Natural killer cell (primary cell): ENCODE data around the gene IER5. TPM values are rescaled to one million over a fixed set of nuclear protein-coding genes. Genes with fewer than 3 reads are reported as not detected.

Experiments used
- ATAC-seq, 3 donors: fragments of 150-1000 bp in 2 of 3; fragments of 200-7000 bp in 1 of 3; cut with Tn5 transposase; 1 replicate in 1 of 3; 2 replicates in 2 of 3; pipeline ENCODE4 v1.10.0; 2021; ENCODE audit warnings: mild to moderate bottlenecking in 2 of 3, moderate library complexity in 2 of 3
- DNase-seq, 2 donors: peaks; one replicate each; pipeline versions ENCODE4 v3.0.0 to v3.0.0-alpha.2; 2013 to 2021; ENCODE audit warnings: mixed read lengths in 1 of 2
- H3K27ac ChIP-seq: one replicate; pipeline ENCODE4 v1.5.1; 2013; ENCODE audit warnings: mild to moderate bottlenecking, low read length
- H3K27me3 ChIP-seq: one replicate; pipeline ENCODE4 v1.6.1; 2013; ENCODE audit warnings: low read length; ENCODE audit not compliant: control insufficient read depth, insufficient read depth
- H3K36me3 ChIP-seq: one replicate; pipeline ENCODE4 v1.6.1; 2013; ENCODE audit warnings: low read length; ENCODE audit not compliant: control insufficient read depth, insufficient read depth
- H3K4me1 ChIP-seq: one replicate; pipeline ENCODE4 v1.6.1; 2013; ENCODE audit warnings: low read length; ENCODE audit not compliant: control insufficient read depth, insufficient read depth
- H3K4me3 ChIP-seq: one replicate; pipeline ENCODE4 v1.5.1; 2013; ENCODE audit warnings: low read length
- H3K9me3 ChIP-seq: one replicate; pipeline ENCODE4 v1.6.1; 2013; ENCODE audit warnings: low read length; ENCODE audit not compliant: control insufficient read depth, insufficient read depth
- H3K27ac Mint-ChIP-seq, 2 donors: one replicate each; pipeline ENCODE4 v1.8.0; 2022; ENCODE audit warnings: mild to moderate bottlenecking in 2 of 2, mixed read lengths in 2 of 2, moderate library complexity in 1 of 2
- H3K27me3 Mint-ChIP-seq, 2 donors: one replicate each; pipeline ENCODE4 v1.8.0; 2022; ENCODE audit warnings: low read depth in 2 of 2, mixed read lengths in 2 of 2
- H3K36me3 Mint-ChIP-seq: one replicate; pipeline ENCODE4 v1.8.0; 2022; ENCODE audit warnings: mixed read lengths
- H3K4me1 Mint-ChIP-seq, 2 donors: one replicate each; pipeline ENCODE4 v1.8.0; 2022; ENCODE audit warnings: mixed read lengths in 2 of 2
- H3K4me3 Mint-ChIP-seq: one replicate; pipeline ENCODE4 v1.8.0; 2022; ENCODE audit warnings: mild to moderate bottlenecking, moderate library complexity, mixed read lengths
- H3K9me3 Mint-ChIP-seq, 2 donors: one replicate each; pipeline ENCODE4 v1.8.0; 2022; ENCODE audit warnings: mixed read lengths in 2 of 2
- CTCF ChIP-seq: fragments of 200-600 bp; IDR thresholded peaks from one replicate; pipeline ENCODE4 v1.8.0; 2022; ENCODE audit warnings: antibody characterized with exemption
- WGBS: methylation state at CpG from one replicate; pipeline ENCODE4 v1.1.7; 2013; ENCODE audit warnings: missing lambda C conversion rate; ENCODE audit not compliant: insufficient coverage; 5-methylcytosine and 5-hydroxymethylcytosine counted together
- intact Hi-C: fragments of 100-400 bp; cut with micrococcal nuclease; formaldehyde crosslinking; loops from one replicate; pipeline ENCODE4 v1.14.2; 2022
- total RNA-seq, 4 donors: library from RNA; stranded (reverse); fragments of 120-200 nt in 1 of 4; gene quantifications; one replicate each; pipeline versions ENCODE4 v1.2.3 to v1.2.4, GENCODE V29; 2013 to 2022

The IER5 gene
- total RNA-seq, 3 donors from 2014 or later (not counting 1 experiment from before 2014, with no cell fraction given), result 118 to 164 (median 150) TPM

DNA sequence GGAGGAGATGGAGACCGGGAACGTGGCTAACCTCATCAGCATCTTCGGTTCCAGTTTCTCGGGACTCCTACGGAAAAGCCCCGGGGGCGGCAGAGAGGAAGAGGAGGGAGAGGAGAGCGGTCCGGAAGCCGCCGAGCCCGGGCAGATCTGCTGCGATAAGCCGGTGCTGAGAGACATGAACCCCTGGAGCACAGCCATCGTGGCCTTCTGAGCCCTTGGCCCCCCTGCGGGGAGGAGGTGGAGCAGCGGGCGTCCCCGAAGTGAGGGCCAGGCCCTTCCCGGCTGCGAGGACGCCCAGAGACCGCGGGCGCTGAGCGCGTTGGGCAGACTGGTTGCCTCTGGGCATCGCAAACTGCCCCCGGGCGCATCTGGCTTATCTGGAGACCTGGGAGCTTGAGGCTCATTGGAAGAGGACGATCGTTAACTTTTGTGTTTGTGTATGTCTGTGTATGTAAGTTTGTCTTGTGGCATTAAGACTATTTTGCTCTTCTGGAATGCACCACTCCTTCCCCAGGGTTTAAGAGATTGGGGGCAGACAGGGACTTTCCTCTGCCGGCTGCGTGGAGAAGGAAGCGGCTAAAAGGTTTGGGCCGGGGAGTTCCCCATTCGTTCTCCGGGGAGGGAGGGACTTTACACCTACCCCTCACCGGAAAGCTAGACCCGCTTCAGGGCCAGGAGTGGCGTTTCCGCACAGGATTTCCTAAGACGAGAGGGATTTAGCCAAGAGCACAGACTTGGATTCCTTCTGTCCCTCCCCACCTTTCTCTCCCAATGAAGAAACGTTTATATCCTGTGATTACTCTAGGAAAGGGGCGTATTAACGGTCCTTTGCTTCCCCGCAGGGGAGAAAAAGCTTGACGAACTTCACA is 1.4 kb downstream of the IER5 start:
- Mint-ChIP-seq H3K4me1 (peaks cover 54 to 62% of the 10 kb centered on the region in 2 donors), H3K9me3 (no peaks in the 10 kb centered on the region), H3K27ac (peak overlapping the region; percentile 99 to 100), H3K27me3 (no peaks in the 10 kb centered on the region), H3K36me3 (peaks cover 8% of the 10 kb centered on the region), H3K4me3 (peak overlapping the region; percentile 98)
- no peaks in the 10 kb centered on the region for H3K9me3 ChIP-seq
- DNase-seq (peak; percentile 77 to 95), ATAC-seq (peak; percentile 68 to 81 (median 68))
- no peaks in the 10 kb centered on the region for H3K27me3 ChIP-seq
- intact Hi-C loops, result loop anchor here (1.0 to 10.0 kb wide), 4 partner anchors 46 to 1755 kb away; partner anchors contain the start of gene ACBD6
- H3K27ac ChIP-seq, result peak overlapping the region; percentile 98
- no peak for TF ChIP-seq CTCF
- peaks cover 7% of the 10 kb centered on the region for H3K4me1 ChIP-seq
- peak overlapping the region; percentile 94 for H3K4me3 ChIP-seq
- under 1% methylated on average over 48 of the region's 48 CpGs for WGBS
- peaks cover 8% of the 10 kb centered on the region for H3K36me3 ChIP-seq

DNA sequence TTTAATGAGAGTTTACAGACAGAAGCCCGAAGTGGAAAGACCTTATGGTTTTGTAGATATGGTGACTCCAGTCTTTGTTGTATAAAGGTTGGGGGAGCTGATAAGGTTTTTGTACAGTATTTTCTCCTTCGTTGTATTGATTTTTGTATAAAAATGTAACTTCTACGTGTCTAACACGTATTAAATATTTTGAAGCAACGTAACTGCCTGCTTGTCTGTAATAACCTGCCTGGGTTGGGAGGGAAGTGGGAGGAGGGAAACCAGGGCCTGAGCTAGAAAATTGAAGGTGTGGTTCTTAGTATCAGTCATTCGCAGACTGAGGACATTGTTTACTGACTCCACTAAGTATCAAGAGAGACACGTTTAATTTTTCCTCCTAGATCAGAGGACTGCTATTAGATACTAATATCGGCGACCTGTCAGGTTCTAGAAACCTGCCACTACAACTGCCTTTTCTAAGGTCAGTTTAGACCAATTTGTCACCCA is 2.2 kb downstream of the IER5 start:
- Mint-ChIP-seq H3K27me3 (no peaks in the 10 kb centered on the region), H3K36me3 (peaks cover 8% of the 10 kb centered on the region), H3K4me1 (peaks cover 54 to 67% of the 10 kb centered on the region in 2 donors), H3K9me3 (no peaks in the 10 kb centered on the region), H3K27ac (peak overlapping the region; percentile 99 to 100), H3K4me3 (peak overlapping the region; percentile 98)
- Histone ChIP-seq H3K27ac (peak overlapping the region; percentile 98), H3K27me3 (no peaks in the 10 kb centered on the region), H3K9me3 (no peaks in the 10 kb centered on the region), H3K4me1 (peaks cover 7% of the 10 kb centered on the region), H3K4me3 (peak overlapping the region; percentile 94), H3K36me3 (peaks cover 8% of the 10 kb centered on the region)
- TF ChIP-seq CTCF, result no peak
- ATAC-seq (no peak), DNase-seq (peak in 1 of 2 donors; percentile 69)
- intact Hi-C loops, result loop anchor here (10.0 kb wide), 1 partner anchor 1754 kb away; no protein-coding TSS in a partner anchor
- WGBS, result 9% methylated on average over 7 of the region's 9 CpGs

GRCh38 chr1:181091309-181092040 is 3.0 kb downstream of the IER5 start:
- intact Hi-C loops, result loop anchor here (1.0 to 10.0 kb wide), 2 partner anchors 13 to 1753 kb away; no protein-coding TSS in a partner anchor
- Mint-ChIP-seq H3K4me1 (peaks cover 54 to 67% of the 10 kb centered on the region in 2 donors), H3K27me3 (no peaks in the 10 kb centered on the region), H3K9me3 (no peaks in the 10 kb centered on the region), H3K4me3 (peak overlapping the region; percentile 98), H3K36me3 (peaks cover 8% of the 10 kb centered on the region), H3K27ac (peak overlapping the region; percentile 99 to 100)
- Histone ChIP-seq H3K27me3 (no peaks in the 10 kb centered on the region), H3K4me1 (peaks cover 7% of the 10 kb centered on the region), H3K9me3 (no peaks in the 10 kb centered on the region), H3K27ac (peak overlapping the region; percentile 98), H3K36me3 (peaks cover 8% of the 10 kb centered on the region), H3K4me3 (peak overlapping the region; percentile 94)
- WGBS, result 91% methylated on average over 4 of the region's 8 CpGs
- DNase-seq (no peak), ATAC-seq (no peak)
- no peak for TF ChIP-seq CTCF
